ENCODE results near the gene MAP3K19.
"Not testable (repeated sequence)": the region's sequence is repeated elsewhere in the genome, so short reads cannot be mapped to it uniquely, and the experiment has no call there.

Gene MAP3K19, protein sequence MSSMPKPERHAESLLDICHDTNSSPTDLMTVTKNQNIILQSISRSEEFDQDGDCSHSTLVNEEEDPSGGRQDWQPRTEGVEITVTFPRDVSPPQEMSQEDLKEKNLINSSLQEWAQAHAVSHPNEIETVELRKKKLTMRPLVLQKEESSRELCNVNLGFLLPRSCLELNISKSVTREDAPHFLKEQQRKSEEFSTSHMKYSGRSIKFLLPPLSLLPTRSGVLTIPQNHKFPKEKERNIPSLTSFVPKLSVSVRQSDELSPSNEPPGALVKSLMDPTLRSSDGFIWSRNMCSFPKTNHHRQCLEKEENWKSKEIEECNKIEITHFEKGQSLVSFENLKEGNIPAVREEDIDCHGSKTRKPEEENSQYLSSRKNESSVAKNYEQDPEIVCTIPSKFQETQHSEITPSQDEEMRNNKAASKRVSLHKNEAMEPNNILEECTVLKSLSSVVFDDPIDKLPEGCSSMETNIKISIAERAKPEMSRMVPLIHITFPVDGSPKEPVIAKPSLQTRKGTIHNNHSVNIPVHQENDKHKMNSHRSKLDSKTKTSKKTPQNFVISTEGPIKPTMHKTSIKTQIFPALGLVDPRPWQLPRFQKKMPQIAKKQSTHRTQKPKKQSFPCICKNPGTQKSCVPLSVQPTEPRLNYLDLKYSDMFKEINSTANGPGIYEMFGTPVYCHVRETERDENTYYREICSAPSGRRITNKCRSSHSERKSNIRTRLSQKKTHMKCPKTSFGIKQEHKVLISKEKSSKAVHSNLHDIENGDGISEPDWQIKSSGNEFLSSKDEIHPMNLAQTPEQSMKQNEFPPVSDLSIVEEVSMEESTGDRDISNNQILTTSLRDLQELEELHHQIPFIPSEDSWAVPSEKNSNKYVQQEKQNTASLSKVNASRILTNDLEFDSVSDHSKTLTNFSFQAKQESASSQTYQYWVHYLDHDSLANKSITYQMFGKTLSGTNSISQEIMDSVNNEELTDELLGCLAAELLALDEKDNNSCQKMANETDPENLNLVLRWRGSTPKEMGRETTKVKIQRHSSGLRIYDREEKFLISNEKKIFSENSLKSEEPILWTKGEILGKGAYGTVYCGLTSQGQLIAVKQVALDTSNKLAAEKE (N-terminal part only)

DNA sequence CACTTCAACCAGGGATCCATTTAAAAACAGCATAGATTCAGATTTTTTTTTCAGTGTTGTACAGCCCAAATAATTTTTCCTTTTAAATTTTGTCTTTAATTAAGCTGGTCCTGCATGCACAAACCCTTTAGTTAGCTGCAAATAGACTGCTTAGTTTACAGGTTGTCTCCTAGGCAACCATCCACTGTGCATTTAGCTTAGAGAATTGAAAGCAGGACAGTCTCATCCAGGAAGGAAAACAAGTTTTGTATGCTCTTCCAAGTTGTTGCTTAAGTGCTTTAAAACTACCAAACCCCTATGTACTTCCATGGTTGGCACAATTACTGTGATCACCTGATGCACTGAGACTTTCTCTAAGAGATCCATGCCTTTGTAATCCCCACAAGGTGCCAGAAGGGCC lies at the start of gene MAP3K19:
Gene MAP3K19, minus strand, starts transcription at position 148 of the 400 bp plus-strand sequence. CDS start 22,800 bp downstream, outside the sequence.
- no peak for DNase-seq (ENCODE audit: low spot score)

DNA sequence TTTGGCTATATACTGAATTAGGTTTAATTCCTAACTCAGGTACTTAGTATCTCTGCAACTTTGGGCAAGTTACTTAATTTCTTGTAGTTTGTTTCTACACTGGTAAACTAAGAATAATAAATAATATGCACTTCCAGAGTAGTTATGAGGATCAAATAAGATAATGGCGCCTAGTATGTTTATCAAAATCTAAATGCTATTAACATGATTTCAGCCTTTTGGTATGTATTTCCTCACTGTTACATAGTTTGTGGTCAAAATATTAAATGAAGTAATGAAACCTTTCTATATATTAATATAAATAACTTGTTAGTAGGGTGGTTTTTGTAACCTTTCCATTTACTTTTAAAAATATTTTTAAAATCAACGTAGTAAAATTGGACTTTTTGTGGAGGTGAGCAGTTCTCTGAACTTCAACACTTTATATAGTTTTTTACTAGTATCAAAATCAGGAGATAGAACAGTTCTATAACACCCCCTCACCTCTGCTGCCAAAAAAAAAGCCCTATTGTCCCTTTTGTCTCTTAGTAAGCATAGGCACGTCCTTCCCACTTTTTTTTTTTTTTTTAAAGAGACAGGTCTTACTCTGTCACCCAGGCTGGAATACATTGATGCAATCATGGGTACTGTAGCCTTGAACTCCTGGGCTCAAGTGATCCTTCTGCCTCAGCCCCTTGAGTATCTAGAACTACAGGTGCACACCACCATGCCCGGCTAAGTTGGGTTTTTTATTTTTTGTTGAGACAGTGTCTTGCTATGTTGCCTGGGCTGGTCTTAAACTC lies 49.6 kb upstream of the MAP3K19 start:
- DNase-seq (ENCODE audit: low spot score): no peak

DNA sequence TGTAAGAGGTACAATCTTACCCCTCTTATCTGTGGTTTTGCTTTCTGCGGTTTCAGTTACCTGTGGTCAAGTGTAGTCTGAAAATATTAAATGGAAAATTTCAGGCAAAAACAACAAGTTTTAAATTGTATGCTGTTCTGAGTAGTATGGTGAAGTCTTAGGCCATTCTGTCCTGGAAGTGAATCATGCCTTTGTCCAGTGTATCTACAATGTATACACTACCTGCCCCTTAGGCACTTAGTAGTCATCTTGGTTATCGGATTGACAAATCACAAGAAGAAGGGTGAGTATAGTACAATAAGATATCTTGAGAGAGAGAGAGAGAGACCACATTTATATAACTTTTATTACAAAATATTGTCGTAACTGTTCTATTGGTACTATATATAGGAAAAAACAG lies 48.3 kb upstream of the MAP3K19 start:
- DNase-seq (ENCODE audit: low spot score): no peak

DNA sequence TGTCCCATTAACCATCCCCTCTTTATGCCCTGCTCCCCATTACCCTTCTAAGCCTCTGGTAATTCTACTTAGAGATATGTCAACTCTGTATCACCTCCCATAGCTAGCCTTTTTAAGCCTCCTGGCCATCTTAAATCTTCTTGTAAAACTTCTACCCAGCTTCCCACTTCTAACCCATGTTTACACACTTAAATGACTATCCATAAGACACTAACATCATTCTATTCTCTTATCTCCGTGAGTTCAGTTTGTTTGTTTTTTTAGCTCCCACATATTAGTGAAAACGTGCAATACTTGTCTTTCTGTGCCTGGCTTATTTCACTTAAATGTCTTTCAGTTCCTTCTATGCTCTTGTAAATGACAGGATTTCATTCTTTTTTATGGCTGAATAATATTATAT lies 47.3 kb upstream of the MAP3K19 start:
- no peak for DNase-seq (ENCODE audit: low spot score)

DNA sequence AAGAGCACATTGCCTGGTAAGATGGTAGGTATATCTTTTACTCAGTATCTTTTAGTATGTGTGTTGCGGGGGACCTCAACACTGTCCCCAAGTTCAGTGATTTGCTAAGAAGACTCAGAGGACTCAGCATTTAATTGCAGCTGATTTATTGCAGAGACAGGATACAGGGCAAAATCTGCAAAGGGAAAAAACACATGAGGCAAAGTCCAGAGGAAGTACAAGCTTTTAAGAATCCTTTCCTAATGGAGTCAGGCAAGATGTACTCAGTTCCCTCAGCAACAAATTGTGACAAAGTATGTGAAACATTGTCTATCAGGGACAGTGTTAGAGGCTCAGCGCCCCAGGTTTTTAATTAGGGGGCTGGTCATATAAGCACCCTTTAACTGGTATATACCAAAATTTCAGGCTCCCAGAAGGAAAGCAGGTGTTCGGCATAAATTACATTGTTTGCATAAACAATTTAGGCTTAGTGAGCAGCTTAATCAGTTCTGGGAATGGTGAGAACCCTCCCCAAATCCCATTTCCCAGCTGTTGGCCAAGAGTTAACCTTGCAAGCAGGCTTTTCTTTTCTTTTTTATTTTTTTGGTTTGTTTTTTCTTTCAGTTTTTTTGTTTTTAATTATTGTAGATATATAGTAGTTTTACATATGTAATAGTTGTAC lies 46.6 kb upstream of the MAP3K19 start:
- DNase-seq (ENCODE audit: low spot score): no peak

DNA sequence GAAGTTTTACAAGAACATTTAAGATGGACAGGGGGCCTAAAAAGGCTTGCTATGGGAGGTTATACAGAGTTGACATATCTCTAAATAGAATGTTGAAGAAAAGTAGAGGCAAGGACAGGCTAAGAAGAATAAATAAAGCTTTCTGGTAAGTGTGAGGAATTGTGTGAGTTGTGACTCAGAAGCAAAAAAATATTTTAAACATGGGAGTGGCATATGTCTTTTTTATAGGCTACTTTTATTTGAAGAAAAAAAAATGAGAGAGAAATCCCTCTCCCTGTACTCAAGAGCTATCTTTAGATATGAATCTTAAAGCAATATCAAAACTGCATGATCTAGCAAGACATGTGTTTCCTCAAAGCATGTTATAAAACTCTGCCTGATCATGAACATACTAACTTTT lies 45.9 kb upstream of the MAP3K19 start:
- no peak for DNase-seq (ENCODE audit: low spot score)

DNA sequence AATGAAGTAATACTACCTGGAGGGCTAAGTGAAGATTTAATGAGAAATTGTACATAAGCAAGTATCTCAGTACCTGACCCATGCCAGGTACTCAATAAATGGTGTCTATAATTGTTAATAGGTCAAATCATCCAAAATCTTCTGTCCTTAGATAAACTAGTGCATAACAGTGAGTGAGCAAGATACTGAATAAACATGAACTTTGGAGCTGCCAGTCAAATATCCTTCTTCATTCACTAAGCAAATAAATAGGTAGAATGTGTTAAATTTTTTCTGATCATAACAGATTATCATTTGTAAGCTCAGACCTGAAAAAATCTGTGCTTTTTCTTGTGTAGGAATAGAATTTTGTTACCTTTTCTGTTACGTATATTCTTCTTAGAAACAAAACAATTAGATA lies 44.4 kb upstream of the MAP3K19 start:
- no peak for DNase-seq (ENCODE audit: low spot score)

DNA sequence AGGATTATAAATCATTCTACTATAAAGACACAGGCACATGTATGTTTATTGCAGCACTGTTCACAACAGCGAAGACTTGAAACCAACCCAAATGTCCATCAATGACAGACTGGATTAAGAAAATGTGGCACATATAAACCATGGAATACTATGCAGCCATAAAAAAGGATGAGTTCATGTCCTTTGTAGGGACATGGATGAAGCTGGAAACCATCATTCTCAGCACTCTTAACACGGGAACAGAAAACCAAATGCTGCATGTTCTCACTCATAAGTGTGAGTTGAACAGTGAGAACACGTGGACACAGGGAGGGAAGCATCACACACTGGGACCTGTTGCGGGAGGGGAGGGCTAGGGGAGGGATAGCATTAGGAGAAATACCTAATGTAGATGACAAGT lies 42.4 kb upstream of the MAP3K19 start:
- not testable (repeated sequence) for DNase-seq (ENCODE audit: low spot score)

DNA sequence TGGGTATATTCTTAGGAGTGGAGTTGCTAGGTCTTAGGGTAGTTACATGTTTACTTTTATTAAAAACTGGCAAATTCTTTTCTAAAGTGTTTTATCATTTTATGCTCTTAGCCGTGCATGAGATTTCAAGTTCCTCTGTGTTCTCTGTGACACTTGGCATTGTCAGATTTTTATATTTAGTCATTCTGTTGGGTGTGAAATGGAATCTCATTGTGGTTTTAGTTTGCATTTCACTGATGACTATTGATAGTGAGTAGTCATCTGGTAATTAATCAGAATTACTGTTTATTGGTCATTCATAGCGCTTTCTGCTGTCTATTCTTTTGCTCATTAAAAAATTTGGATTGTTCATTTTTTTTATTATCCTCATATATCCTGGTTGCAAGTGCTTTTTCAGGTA lies 39.0 kb upstream of the MAP3K19 start:
- DNase-seq (ENCODE audit: low spot score): no peak

DNA sequence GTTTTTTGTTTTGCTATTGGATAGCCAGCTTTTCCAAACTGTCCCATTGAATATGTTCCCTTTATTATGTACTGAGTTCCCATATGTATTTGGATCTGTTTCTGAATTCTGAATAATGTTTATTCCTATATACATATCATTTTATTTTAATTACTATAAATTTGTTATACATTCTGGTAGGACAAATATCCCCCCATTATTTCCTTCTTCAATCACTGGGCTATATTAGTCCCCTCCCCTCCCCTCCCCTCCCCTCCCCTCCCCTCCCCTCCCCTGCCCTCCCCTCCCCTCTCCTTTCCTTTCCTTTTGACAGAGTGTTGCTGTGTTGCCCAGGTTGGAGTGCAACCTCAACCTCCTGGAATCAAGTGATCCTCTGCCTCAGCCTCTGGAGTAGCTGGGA lies 31.2 kb upstream of the MAP3K19 start:
- DNase-seq (ENCODE audit: low spot score): no peak

DNA sequence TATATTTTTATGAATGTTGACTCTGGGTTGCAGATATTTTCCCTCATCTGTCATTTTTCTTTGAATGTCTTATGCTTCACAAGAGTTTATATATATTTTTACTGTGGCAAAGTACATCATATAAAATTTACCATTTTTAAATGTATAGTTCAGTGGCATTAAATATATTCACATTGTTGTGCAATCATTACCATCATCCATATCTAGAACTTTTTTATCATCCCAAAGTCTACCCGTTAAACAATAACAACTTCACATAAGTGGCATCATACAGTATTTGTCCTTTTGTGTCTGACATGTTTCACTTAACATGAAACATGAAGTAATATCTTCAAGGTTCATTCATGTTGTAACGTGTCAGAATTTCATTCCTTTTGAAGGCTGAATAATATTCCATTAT lies 29.3 kb upstream of the MAP3K19 start:
- no peak for DNase-seq (ENCODE audit: low spot score)

DNA sequence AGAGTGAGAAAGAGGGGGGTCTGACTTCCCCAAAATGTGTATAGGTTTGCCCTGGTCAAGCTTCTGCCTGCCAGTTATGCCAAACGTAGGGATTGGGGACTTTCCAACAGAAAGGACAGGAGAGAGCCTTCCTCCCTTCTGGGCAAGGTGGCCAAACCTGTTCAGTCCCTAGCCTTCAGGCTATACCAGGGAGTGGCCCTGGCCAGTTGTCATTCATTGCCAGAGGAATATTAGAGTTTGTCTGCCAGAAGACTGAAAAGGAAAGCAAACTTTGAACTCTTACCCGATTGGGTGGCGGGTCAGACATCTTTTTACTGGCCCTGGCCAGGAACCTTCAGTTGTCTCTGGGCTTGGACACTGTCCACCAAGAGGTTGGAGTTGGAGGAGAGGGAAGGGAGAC lies 27.0 kb upstream of the MAP3K19 start:
- DNase-seq (ENCODE audit: low spot score): no peak

DNA sequence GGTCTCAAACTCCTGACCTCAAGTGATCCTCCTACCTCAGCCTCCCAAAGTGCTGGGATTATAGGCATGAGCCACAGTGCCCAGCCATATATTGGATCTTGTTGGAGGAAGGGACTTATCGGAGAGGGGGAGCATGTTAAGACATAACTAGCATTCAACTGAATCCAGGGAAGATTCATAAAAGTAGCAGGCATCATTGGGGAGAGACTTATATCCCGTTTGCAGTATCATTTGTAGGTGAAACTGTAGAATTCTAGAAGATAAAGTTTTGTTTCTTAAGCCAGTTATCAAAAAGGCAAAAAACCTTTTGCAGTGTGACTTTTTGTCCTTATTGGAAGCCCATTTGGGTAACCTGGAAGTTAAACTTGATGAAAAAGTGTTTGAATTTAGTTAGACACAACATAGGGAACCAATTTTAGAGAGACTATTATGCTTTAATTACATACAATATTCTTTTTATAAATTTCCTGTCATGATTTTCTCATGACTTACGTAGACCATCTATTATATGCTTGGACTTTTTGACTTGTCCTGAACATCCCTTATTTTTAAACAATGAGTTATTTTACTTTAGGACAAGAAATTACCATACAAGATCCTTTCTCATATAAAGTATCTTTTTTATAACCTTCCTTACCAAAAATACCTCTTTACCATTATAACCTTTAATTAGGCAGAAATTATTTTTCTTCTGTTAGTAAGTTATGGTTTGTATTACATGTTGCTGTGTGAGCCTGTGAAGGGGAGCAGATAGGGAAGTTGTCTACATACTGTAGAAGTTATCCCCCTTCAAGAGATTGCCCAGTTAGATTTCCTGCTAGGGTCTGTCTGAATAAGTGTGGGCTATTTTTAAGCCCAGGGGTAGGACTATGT lies 25.1 kb upstream of the MAP3K19 start:
- no peak for DNase-seq (ENCODE audit: low spot score)

DNA sequence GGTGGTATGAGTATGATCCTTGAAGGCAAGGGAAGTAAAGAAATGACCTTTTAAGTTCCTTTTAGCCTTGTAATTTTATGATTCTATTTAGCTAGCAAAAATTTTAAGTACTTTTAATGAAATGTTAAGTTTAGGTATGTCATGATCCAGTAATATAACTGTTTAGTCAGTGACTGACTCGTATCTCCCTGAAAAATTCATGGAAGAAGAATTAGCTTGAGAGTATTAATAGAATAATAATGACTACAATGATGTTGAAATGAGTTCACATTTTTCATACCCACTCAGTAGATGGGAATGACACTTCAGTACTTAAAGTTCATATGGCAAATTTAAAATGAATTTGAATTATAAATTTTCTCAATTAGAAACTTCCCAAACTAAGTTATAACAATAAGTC lies 19.5 kb upstream of the MAP3K19 start:
- DNase-seq (ENCODE audit: low spot score): no peak

DNA sequence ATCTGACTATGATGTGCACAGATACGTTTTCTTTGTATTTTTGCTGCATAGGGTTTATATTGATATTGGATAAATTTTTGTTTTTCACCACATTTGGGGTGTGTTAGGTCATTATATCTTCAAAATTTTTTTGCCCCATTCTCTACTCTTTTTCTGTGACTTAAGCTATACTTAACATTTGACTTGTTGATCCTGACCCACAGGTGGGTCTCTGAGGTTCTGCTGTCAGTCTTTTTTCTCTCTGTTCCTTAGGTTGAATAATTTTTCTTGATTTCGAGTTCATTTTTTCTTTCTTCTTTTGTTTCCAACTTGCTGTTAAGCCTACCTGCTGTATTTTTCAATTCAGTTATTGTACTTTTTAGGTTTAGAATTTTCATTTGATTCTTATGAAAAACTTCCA lies 16.9 kb upstream of the MAP3K19 start:
- DNase-seq (ENCODE audit: low spot score): no peak

DNA sequence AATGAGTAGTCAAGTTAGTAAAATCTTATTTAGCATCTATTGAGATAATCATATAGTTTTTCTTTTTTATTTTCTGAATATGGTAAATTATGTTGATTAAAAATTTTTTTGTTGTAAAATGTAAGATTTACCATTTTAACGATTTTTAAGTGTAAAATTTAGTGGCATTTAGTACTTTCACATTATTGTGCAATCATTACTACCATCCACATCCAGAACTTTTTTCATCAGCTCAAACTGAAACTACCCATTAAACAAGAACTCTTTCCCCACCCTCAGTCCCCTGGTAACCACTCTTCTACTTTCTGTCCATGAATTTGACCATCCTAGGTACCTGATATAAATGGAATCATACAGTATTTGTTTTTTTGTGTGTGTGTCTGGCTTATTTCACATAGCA lies 16.0 kb upstream of the MAP3K19 start:
- no peak for DNase-seq (ENCODE audit: low spot score)

DNA sequence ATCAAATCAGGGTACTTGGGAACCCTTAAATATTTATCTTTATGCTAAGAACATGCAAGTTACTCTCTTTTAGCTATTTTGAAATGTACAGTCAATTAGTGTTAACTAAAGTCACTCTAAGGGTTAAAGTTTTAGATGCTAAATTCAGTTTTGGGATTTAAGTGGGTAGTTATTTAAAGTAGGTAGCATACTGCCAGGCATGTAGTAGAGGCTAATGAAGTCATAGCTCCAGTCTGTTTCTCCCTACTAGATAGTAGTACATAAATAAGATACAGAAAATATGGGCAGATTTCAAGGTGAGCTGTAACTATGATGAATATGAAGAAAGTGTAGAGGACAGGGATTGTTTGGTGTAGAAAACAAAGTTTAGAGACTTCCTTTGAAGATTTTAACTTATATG lies 12.3 kb upstream of the MAP3K19 start:
- no peak for DNase-seq (ENCODE audit: low spot score)

DNA sequence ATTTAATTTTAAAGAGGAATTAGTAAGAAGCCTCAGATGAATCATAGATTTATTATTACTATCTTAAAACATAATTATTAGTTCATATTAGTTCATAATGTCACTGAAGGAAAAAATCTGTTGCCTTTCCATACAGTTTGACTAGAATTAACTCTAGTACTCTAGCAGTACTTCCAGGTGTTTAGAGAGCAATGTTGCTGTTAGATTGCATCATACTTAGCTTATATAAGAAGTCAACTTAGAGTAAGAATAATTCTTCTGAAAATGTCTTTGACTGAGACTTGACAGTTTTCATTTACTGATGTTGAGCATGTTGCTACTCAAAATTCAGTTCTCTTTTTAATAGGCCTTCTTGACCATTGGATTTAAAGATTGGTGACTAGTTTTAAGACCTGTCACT lies 9.5 kb upstream of the MAP3K19 start:
- no peak for DNase-seq (ENCODE audit: low spot score)

DNA sequence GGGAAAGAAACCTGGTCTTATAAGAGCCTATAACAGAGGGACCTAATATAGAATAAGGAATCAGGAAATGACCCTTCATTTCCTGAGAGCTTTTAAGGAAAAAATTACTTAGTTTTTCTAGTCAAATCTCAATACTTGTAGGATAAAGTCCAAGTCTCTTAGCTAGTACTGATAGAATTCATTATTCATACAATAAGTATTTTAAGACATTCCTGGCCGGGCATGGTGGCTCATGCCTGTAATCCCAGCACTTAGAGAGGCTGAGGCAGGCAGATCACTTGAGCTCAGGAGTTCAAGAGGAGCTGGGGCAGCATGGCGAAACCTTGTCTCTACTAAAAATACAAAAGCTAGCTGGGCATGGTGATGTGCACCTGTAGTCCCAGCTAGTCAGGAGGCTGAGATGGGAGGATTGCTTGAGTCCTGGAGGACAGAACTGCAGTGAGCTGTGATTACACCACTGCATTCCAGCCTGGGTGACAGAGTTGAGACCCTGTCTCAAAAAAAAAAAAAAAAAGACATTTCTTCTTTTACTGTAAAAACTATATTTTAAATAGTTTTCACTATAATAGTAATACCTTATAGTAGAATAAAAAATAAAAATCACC lies 8.0 kb upstream of the MAP3K19 start:
- no peak for DNase-seq (ENCODE audit: low spot score)

DNA sequence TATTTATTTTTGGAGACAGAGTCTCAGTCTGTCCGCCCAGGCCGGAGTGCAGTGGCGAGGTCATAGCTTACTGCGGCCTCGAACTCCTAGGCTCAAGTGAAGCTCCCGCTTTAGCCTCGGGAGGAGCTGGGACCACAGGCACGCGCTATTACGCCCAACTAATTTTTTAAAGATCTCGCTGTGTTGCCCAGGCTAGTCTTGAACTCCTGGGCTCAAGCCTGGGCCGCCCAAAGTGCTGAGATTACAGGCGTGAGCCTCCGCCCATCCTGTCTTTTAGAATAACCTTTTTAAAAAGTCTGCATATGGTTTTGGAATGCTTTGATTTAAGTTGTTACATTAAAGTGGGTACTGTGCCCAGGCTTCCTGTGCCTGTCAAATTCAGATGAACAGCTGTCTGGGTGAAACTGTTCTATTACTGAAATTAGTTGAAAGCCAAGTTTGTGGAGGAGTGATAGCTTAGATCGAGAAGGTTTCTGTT lies 5.8 kb upstream of the MAP3K19 start:
- no peak for DNase-seq (ENCODE audit: low spot score)
